HepG2 (cell line): ENCODE results near the gene CTBP1. TPM values are rescaled to one million over a fixed set of nuclear protein-coding genes. Genes with fewer than 3 reads are reported as not detected.

ENCODE experiments used
- ATAC-seq: fragments of 200-7000 bp; cut with Tn5 transposase; 3 replicates; pipeline ENCODE4 v1.9.1; 2020; ENCODE audit warnings: mild to moderate bottlenecking, moderate library complexity
- BruUV-seq: library from RNA; stranded (reverse); fragments of 400-500 nt; replicated peaks from 2 replicates; lab custom pipeline; 2021; lab: Mats Ljungman, UMichigan
- CTCF ChIA-PET: fragments of 300-600 bp; formaldehyde crosslinking; extraction: SDS; loops from one replicate; lab custom pipeline; 2021; ENCODE audit warnings: low total read pairs, inconsistent platforms, low intra/inter-chr PET ratio; lab: Yijun Ruan, JAX
- POLR2A ChIA-PET: fragments of 350-600 bp; sonication (Branson Sonifier 250); formaldehyde crosslinking; loops from one replicate; lab custom pipeline; 2020; ENCODE audit warnings: antibody characterized with exemption, inconsistent platforms; lab: Yijun Ruan, JAX
- DNase-seq: peaks from one replicate; pipeline ENCODE4 v3.0.0-alpha.2; 2015; ENCODE audit warnings: low spot score
- FAIRE-seq: peaks from 3 replicates; lab custom pipeline; 2011; peaks lifted over from hg19 to GRCh38; lab: Jason Lieb, UNC
- H2AFZ ChIP-seq: one replicate; pipeline ENCODE4 v1.6.1; 2011; ENCODE audit warnings: low read length, inconsistent platforms
- H3K27ac ChIP-seq: fragments of 300-600 bp; 3 replicates; pipeline ENCODE4 v1.8.0; 2011; ENCODE audit warnings: mixed run types, mild to moderate bottlenecking, mixed read lengths, low read length, inconsistent platforms; ENCODE audit not compliant: insufficient read depth; ENCODE audit errors: extremely low read length
- H3K27me3 ChIP-seq, 2 experiments: fragments of 200-600 bp in 1 of 2; 2 replicates in 1 of 2; 3 replicates in 1 of 2; pipeline versions ENCODE4 v1.6.0 to v1.8.0; 2011; ENCODE audit warnings: low read length in 2 of 2, mild to moderate bottlenecking in 2 of 2, moderate library complexity in 2 of 2, inconsistent platforms in 1 of 2; ENCODE audit not compliant: insufficient read depth in 2 of 2, control insufficient read depth in 1 of 2
- H3K36me3 ChIP-seq, 2 experiments: fragments of 200-600 bp in 1 of 2; replicated peaks in 1 of 2; 2 replicates in 1 of 2; 3 replicates in 1 of 2; pipeline versions ENCODE4 v1.5.1 to v1.8.0; 2011; ENCODE audit warnings: low read length in 2 of 2, inconsistent platforms in 1 of 2; ENCODE audit not compliant: insufficient read depth in 2 of 2, control insufficient read depth in 1 of 2
- H3K4me1 ChIP-seq: 2 replicates; pipeline ENCODE4 v1.5.1; 2012; ENCODE audit warnings: low read length, inconsistent platforms; ENCODE audit not compliant: insufficient read depth
- H3K4me2 ChIP-seq: 2 replicates; pipeline ENCODE4 v1.6.0; 2011; ENCODE audit warnings: low read depth, low read length, inconsistent platforms
- H3K4me3 ChIP-seq, 3 experiments: fragments of 200-600 bp in 1 of 3; sonication (generic), shearing (Covaris generic) in 1 of 3; replicated peaks in 1 of 3; 2 replicates each; pipeline ENCODE4 v1.5.1; 2011 to 2016; ENCODE audit warnings: low read length in 3 of 3, inconsistent platforms in 2 of 3, low read depth in 2 of 3, mild to moderate bottlenecking in 2 of 3, control low read depth in 1 of 3, mixed read lengths in 1 of 3; ENCODE audit not compliant: insufficient read depth in 1 of 3
- H3K79me2 ChIP-seq: one replicate; pipeline ENCODE4 v1.6.1; 2011; ENCODE audit warnings: low read length, inconsistent platforms; ENCODE audit not compliant: insufficient read depth
- H3K9ac ChIP-seq: 2 replicates; pipeline ENCODE4 v1.6.0; 2011; ENCODE audit warnings: mild to moderate bottlenecking, low read depth, low read length, inconsistent platforms; ENCODE audit not compliant: insufficient read depth
- H3K9me3 ChIP-seq: 2 replicates; pipeline ENCODE4 v1.5.1; 2012; ENCODE audit warnings: mild to moderate bottlenecking, low read length
- H4K20me1 ChIP-seq: 2 replicates; pipeline ENCODE4 v1.6.0; 2011; ENCODE audit warnings: inconsistent platforms, mild to moderate bottlenecking, low read length, moderate library complexity; ENCODE audit not compliant: insufficient read depth
- AGO2 ChIP-seq: fragments of 200-400 bp; formaldehyde crosslinking; optimal IDR thresholded peaks from 2 replicates; pipeline ENCODE3; 2017; ENCODE audit warnings: mild to moderate bottlenecking, low read depth, low read length, moderate library complexity
- GABPB1 ChIP-seq: IDR thresholded peaks from 2 replicates; pipeline ENCODE4 v1.6.1; 2016; ENCODE audit warnings: mild to moderate bottlenecking, missing genetic modification reagents, moderate library complexity, missing compliant biosample characterization
- MEF2D ChIP-seq: sonication (generic); formaldehyde crosslinking; IDR thresholded peaks from 2 replicates; pipeline ENCODE4 v1.5.1; 2020; ENCODE audit warnings: mild to moderate bottlenecking, missing genetic modification reagents
- NRL ChIP-seq: sonication (generic); formaldehyde crosslinking; IDR thresholded peaks from 2 replicates; pipeline ENCODE4 v1.5.0; 2020; ENCODE audit warnings: missing genetic modification reagents, mild to moderate bottlenecking, moderate library complexity, borderline replicate concordance
- TMF1 ChIP-seq: sonication (generic); formaldehyde crosslinking; IDR thresholded peaks from 2 replicates; pipeline ENCODE4 v1.8.1; 2022; ENCODE audit warnings: low read depth, missing genetic modification reagents
- ZNF567 ChIP-seq: sonication (generic); formaldehyde crosslinking; IDR thresholded peaks from 2 replicates; pipeline ENCODE4 v1.8.1; 2023; ENCODE audit warnings: mild to moderate bottlenecking, missing genetic modification reagents, borderline replicate concordance
- ZNF768 ChIP-seq: sonication (generic); formaldehyde crosslinking; IDR thresholded peaks from 2 replicates; pipeline ENCODE4 v1.4.0; 2020; ENCODE audit warnings: missing genetic modification reagents
- ZSCAN21 ChIP-seq: sonication (generic); formaldehyde crosslinking; IDR thresholded peaks from 2 replicates; pipeline ENCODE4 v1.8.0; 2022; ENCODE audit warnings: mild to moderate bottlenecking, missing genetic modification reagents, moderate library complexity, borderline replicate concordance
- WGBS: methylation state at CpG from one replicate; pipeline ENCODE4 v1.1.6; 2017; ENCODE audit warnings: low lambda C conversion rate; 5-methylcytosine and 5-hydroxymethylcytosine counted together
- in situ Hi-C: cut with HindIII; loops from 2 replicates; pipeline ENCODE4 v1.10.0; 2017; ENCODE audit warnings: low pct_unique_long_range_greater_than_20kb; ENCODE audit not compliant: extremely low pct_ligation_motif_present
- intact Hi-C: fragments of 100-400 bp; cut with micrococcal nuclease; formaldehyde crosslinking; loops from one replicate; pipeline ENCODE4 v1.10.0; 2022; ENCODE audit not compliant: unreplicated experiment
- polyA plus RNA-seq, 8 experiments: library from polyadenylated mRNA; depleted of rRNA in 3 of 8; stranded (reverse) in 7 of 8; unstranded in 1 of 8; fragments of >200 nt; fragmentation: Illumina TruSeq in 4 of 8; extraction: Trizol in 4 of 8; gene quantifications; 2 replicates each; pipeline versions ENCODE4 v1.2.1 to v1.2.3, GENCODE V29; 2011 to 2016; ENCODE audit warnings: low read depth in 4 of 8, missing spikeins in 1 of 8, mixed read lengths in 1 of 8; ENCODE audit not compliant: insufficient read depth in 1 of 8
- total RNA-seq, 5 experiments: library from RNA; depleted of rRNA; stranded (reverse); fragments of >200 nt; fragmentation: Illumina TruSeq; extraction: Trizol; gene quantifications; 2 replicates each; pipeline ENCODE4 v1.2.3, GENCODE V29; 2016; ENCODE audit warnings: low read depth in 1 of 5

CTBP1 gene
- total and polyA plus RNA-seq, 2 of the 13 experiments (the other 11 are each of a cell fraction or from before 2014, with no cell fraction given) = 78.5 to 112 TPM

GRCh38 chr4:1210971-1211370 is 38.0 kb downstream of the CTBP1 start:
- no TSS peak for BruUV-seq
- ChIA-PET CTCF (no interaction called here), POLR2A (no interaction called here)
- in situ Hi-C loops = no loop called here
- H3K36me3 ChIP-seq = peaks cover 7 to 26% of the 10 kb centered on the region in 2 experiments
- H3K9ac ChIP-seq = no peak overlapping the region
- H3K79me2 ChIP-seq = no peaks in the 10 kb centered on the region
- H3K27ac ChIP-seq = no peak overlapping the region
- no peak overlapping the region for H3K4me3 ChIP-seq
- H4K20me1 ChIP-seq = no peaks in the 10 kb centered on the region
- H3K4me2 ChIP-seq = no peak overlapping the region
- ATAC-seq (no peak), FAIRE-seq (no peak), DNase-seq (no peak)
- no peak overlapping the region for H2AFZ ChIP-seq
- TF ChIP-seq AGO2 (peak; percentile 83), ZSCAN21 (no peak), TMF1 (CRISPR knock-in tag) (no peak), GABPB1 (no peak), NRL (no peak), MEF2D (CRISPR knock-in tag) (no peak), ZNF768 (CRISPR knock-in tag) (peak; percentile 10; the same call in 1 of the 2 replicates)
- no peaks in the 10 kb centered on the region for H3K27me3 ChIP-seq
- intact Hi-C loops = no loop called here
- WGBS = 100% methylated on average over 2 of the region's 10 CpGs
- H3K9me3 ChIP-seq = no peaks in the 10 kb centered on the region
- peaks cover 15% of the 10 kb centered on the region for H3K4me1 ChIP-seq

- intact Hi-C loops = no loop called here
- FAIRE-seq (no peak), ATAC-seq (no peak), DNase-seq (no peak)
- Histone ChIP-seq H3K4me3 (no peak overlapping the region), H3K79me2 (no peaks in the 10 kb centered on the region), H3K27me3 (no peaks in the 10 kb centered on the region), H3K4me2 (no peak overlapping the region), H2AFZ (no peak overlapping the region), H4K20me1 (no peaks in the 10 kb centered on the region), H3K9me3 (no peaks in the 10 kb centered on the region), H3K27ac (no peak overlapping the region), H3K4me1 (peaks cover 21% of the 10 kb centered on the region), H3K36me3 (peaks cover 7 to 20% of the 10 kb centered on the region in 2 experiments), H3K9ac (no peak overlapping the region)
- WGBS = 98% methylated on average over 18 of the region's 22 CpGs
- ChIA-PET CTCF (no interaction called here), POLR2A (interaction anchor here (1.0 kb wide), 1 partner anchor 37 kb away, joined by 3 read pairs; the partner anchor contains the start of gene SPON2)
- TF ChIP-seq ZNF567 (CRISPR knock-in tag) (no peak), AGO2 (peak; percentile 46)
- BruUV-seq = no TSS peak
- in situ Hi-C loops = no loop called here
Observed at GRCh38 chr4:1210241-1210841, 38.6 kb downstream of the CTBP1 start.
